Epithelial cell of esophagus (primary cell): ENCODE measurements around the gene BSPH1.
"Not testable (repeated sequence)": the region's sequence is repeated elsewhere in the genome, so short reads cannot be mapped to it uniquely, and the experiment has no call there.

Experiments used
- DNase-seq: peaks from one replicate; pipeline ENCODE4 v3.0.0; 2010; ENCODE audit warnings: low read depth
- H3K4me3 ChIP-seq: 2 replicates; pipeline ENCODE4 v1.5.1; 2011; ENCODE audit warnings: mild to moderate bottlenecking, low read length, control low read depth
- CTCF ChIP-seq: IDR thresholded peaks from 2 replicates; pipeline ENCODE4 v1.5.1; 2011; ENCODE audit warnings: low read depth, mild to moderate bottlenecking, low read length, control low read depth, inconsistent platforms; ENCODE audit not compliant: insufficient read depth; ENCODE audit errors: missing control alignments

The BSPH1 gene

GRCh38 chr19:47996230-47996727 lies 4.3 kb upstream of the BSPH1 start:
- DNase-seq, result no peak
- TF ChIP-seq CTCF, result no peak
- H3K4me3 ChIP-seq, result no peak overlapping the region

GRCh38 chr19:47994209-47994802 lies 2.3 kb upstream of the BSPH1 start, which contains the start of gene ELSPBP1:
ELSPBP1 (plus strand) TSS chr19:47994632; CDS start chr19:48008668, 14,036 bp downstream.
- H3K4me3 ChIP-seq, result no peak within 1 kb of the TSS
- TF ChIP-seq CTCF, result no peak
- no peak for DNase-seq

GRCh38 chr19:47991191-47991808 lies 670 bp downstream of the BSPH1 start:
- H3K4me3 ChIP-seq, result no peak overlapping the region
- no peak for DNase-seq
- TF ChIP-seq CTCF, result no peak

- TF ChIP-seq CTCF, result no peak
- no peak overlapping the region for H3K4me3 ChIP-seq
- no peak for DNase-seq
Measured at GRCh38 chr19:47973529-47973928, 18.4 kb downstream of the BSPH1 start.

GRCh38 chr19:47955936-47956335 lies 36.0 kb downstream of the BSPH1 start:
- not testable (repeated sequence) for H3K4me3 ChIP-seq, DNase-seq

GRCh38 chr19:47952132-47952531 lies 39.8 kb downstream of the BSPH1 start:
- DNase-seq, H3K4me3 ChIP-seq: not testable (repeated sequence)

- not testable (repeated sequence) for H3K4me3 ChIP-seq, DNase-seq
Measured at GRCh38 chr19:47949852-47950521, 42.0 kb downstream of the BSPH1 start.

- not testable (repeated sequence) for DNase-seq, H3K4me3 ChIP-seq
Measured at GRCh38 chr19:47928581-47928980, 63.4 kb downstream of the BSPH1 start.

GRCh38 chr19:47920107-47920506 lies 71.9 kb downstream of the BSPH1 start:
- H3K4me3 ChIP-seq, DNase-seq: not testable (repeated sequence)
